Activated CD8-positive, alpha-beta memory T cell treated with anti-CD3 and anti-CD28 coated beads for 48 hours (primary cell): Measurements from ENCODE around the gene TSN.
"Not testable (repeated sequence)": the region's sequence is repeated elsewhere in the genome, so short reads cannot be mapped to it uniquely, and the experiment has no call there.

ENCODE experiments used
- DNase-seq, 3 experiments: peaks; one replicate each; pipeline ENCODE4 v3.0.0-alpha.2; 2020; ENCODE audit warnings: low read depth in 2 of 3, low spot score in 2 of 3

TSN gene

GRCh38 chr2:121755237-121756111 is at the start of gene TSN:
Gene TSN (plus strand): TSS chr2:121755651. CDS start chr2:121755780, 129 bp downstream.
- DNase-seq: peak; percentile 83 to 94 (median 91)

GRCh38 chr2:121705958-121706357 is 49.5 kb upstream of the TSN start:
- no peak for DNase-seq

GRCh38 chr2:121707344-121707919 is 48.0 kb upstream of the TSN start:
- DNase-seq: no peak

GRCh38 chr2:121707920-121708361 is 47.5 kb upstream of the TSN start:
- no peak for DNase-seq

- DNase-seq: no peak
Measured at GRCh38 chr2:121709776-121710469, 45.5 kb upstream of the TSN start.

GRCh38 chr2:121710470-121711170 is 44.8 kb upstream of the TSN start:
- DNase-seq: no peak

- not testable (repeated sequence) for DNase-seq
Measured at GRCh38 chr2:121711481-121711880, 44.0 kb upstream of the TSN start.

GRCh38 chr2:121716126-121716525 is 39.3 kb upstream of the TSN start:
- no peak for DNase-seq

GRCh38 chr2:121717529-121717928 is 37.9 kb upstream of the TSN start:
- no peak for DNase-seq

- DNase-seq: no peak
Measured at GRCh38 chr2:121721926-121722325, 33.5 kb upstream of the TSN start.

- no peak for DNase-seq
Measured at GRCh38 chr2:121722479-121722878, 33.0 kb upstream of the TSN start.

GRCh38 chr2:121723316-121723715 is 32.1 kb upstream of the TSN start:
- DNase-seq: no peak

- no peak for DNase-seq
Measured at GRCh38 chr2:121727332-121727731, 28.1 kb upstream of the TSN start.

GRCh38 chr2:121727950-121728349 is 27.5 kb upstream of the TSN start:
- no peak for DNase-seq

GRCh38 chr2:121731366-121731765 is 24.1 kb upstream of the TSN start:
- DNase-seq: no peak

- DNase-seq: not testable (repeated sequence)
Measured at GRCh38 chr2:121734544-121734943, 20.9 kb upstream of the TSN start.

GRCh38 chr2:121735518-121736074 is 19.9 kb upstream of the TSN start:
- DNase-seq: no peak

GRCh38 chr2:121736140-121736461 is 19.4 kb upstream of the TSN start:
- no peak for DNase-seq

- peak; percentile 99 for DNase-seq
Measured at GRCh38 chr2:121736462-121737336, 18.8 kb upstream of the TSN start, which contains the start of gene NIFK. Gene NIFK (minus strand): TSS chr2:121736875. CDS start chr2:121736850, 25 bp downstream.

- DNase-seq: no peak
Measured at GRCh38 chr2:121740973-121741372, 14.5 kb upstream of the TSN start.
